H1 (cell line): ENCODE data around the gene LSM7. TPM values are rescaled to one million over a fixed set of nuclear protein-coding genes. Genes with fewer than 3 reads are reported as not detected.

Source experiments
- CHD2 ChIP-seq: IDR thresholded peaks from 2 replicates; pipeline ENCODE4 v1.6.1; 2012; ENCODE audit warnings: low read length, improper control_type of control experiment
- EZH2 ChIP-seq: fragments of 200-600 bp; sonication (generic); IDR thresholded peaks from 2 replicates; pipeline ENCODE4 v1.7.1; 2012; ENCODE audit warnings: low read depth, mild to moderate bottlenecking, moderate library complexity, low read length, inconsistent platforms; ENCODE audit not compliant: severe bottlenecking
- KDM1A ChIP-seq: fragments of 200-600, 300-600 bp; sonication (generic); IDR thresholded peaks from 2 replicates; pipeline ENCODE4 v1.7.1; 2016; ENCODE audit warnings: mild to moderate bottlenecking, low read length, borderline replicate concordance
- YY1 ChIP-seq: IDR thresholded peaks from 2 replicates; pipeline ENCODE4 v1.6.1; 2011; ENCODE audit warnings: low read depth, mild to moderate bottlenecking, low read length
- polyA plus RNA-seq, 7 experiments: library from polyadenylated mRNA; depleted of rRNA in 3 of 7; stranded (reverse) in 5 of 7; unstranded in 2 of 7; fragments of >200 nt in 5 of 7; fragments of 200-250 nt in 2 of 7; gene quantifications; 1 replicate in 5 of 7; 2 replicates in 1 of 7; 4 replicates in 1 of 7; pipeline versions ENCODE4 v1.2.1 to v1.2.3, GENCODE V29; 2011 to 2013; ENCODE audit warnings: missing spikeins in 2 of 7, mixed read lengths in 2 of 7
- total RNA-seq: library from RNA; stranded (reverse); fragmentation: NEBNext Ultra II Directional; extraction: Animal tissue kit (Norgen Biotek cat#: 25700); gene quantifications from 2 replicates; pipeline ENCODE4 v1.2.1, GENCODE V29; 2021
- TF ChIP-seq, protein P1 (sequence below): IDR thresholded peaks from 2 replicates; pipeline ENCODE4 v1.6.1; 2012; ENCODE audit warnings: inconsistent platforms
- TF ChIP-seq, protein P2 (sequence below): IDR thresholded peaks from 2 replicates; pipeline ENCODE4 v1.6.1; 2011; ENCODE audit warnings: low read length, improper control_type of control experiment

LSM7 gene
- total and polyA plus RNA-seq, 2 of the 8 experiments (the other 6 are each of a cell fraction or from before 2014, with no cell fraction given) = 228 to 1,335 TPM

DNA sequence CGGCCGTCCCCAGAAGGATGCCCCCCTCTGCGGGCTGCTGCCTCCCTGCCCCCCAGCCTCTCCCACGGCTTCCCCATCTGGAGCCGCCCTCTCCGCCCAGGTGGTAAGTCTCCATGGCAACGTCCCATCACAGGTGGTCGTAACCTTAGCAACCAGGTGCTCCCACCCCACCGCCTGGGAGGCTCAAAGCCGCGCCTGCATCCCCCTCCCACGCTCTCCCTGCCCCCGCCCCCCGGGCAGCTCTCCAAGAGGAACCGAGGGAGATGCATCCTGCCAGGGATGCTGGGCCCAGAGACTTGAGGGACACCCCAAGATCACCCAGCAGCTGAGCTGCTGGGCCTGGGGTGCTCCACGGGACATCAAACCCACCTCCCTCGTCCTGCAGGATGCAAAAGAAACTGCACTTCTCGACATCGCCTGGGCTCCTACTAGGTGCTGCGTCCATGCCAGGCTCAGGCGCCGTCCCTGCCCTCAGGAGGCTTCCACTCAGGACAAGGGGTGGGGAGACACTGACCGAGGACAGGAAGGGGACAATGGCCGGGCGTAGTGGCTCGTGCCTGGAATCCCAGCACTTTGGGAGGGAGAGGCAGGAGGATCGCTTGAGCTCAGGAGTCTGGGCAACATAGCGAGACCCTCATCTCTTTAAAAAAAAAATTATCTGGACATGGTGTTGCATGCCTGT, 15.4 kb downstream of the LSM7 start (continued):
- TF ChIP-seq KDM1A (no peak), EZH2 (no peak), CHD2 (no peak), YY1 (no peak)
- TF ChIP-seq, protein P1, sequence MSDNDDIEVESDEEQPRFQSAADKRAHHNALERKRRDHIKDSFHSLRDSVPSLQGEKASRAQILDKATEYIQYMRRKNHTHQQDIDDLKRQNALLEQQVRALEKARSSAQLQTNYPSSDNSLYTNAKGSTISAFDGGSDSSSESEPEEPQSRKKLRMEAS = no peak
- TF ChIP-seq, protein P2, sequence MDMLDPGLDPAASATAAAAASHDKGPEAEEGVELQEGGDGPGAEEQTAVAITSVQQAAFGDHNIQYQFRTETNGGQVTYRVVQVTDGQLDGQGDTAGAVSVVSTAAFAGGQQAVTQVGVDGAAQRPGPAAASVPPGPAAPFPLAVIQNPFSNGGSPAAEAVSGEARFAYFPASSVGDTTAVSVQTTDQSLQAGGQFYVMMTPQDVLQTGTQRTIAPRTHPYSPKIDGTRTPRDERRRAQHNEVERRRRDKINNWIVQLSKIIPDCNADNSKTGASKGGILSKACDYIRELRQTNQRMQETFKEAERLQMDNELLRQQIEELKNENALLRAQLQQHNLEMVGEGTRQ = peak; percentile 53; the same call in 1 of the 2 replicates
